GM23338 (cell line): ENCODE results near the gene ADAMTS17.

Source experiments
- CTCF ChIP-seq, 2 experiments: fragments of 200-600 bp in 1 of 2; sonication (generic) in 1 of 2; conservative IDR thresholded peaks; 2 replicates each; pipeline versions ENCODE4 v1.5.1 to v1.6.1; 2016 to 2017; ENCODE audit warnings: antibody characterized with exemption in 2 of 2, low read depth in 2 of 2, mild to moderate bottlenecking in 2 of 2, moderate library complexity in 1 of 2
- ETS1 ChIP-seq: IDR thresholded peaks from 2 replicates; pipeline ENCODE4 v1.6.1; 2016; ENCODE audit warnings: antibody characterized with exemption
- EZH2 ChIP-seq: fragments of 200-600 bp; sonication (generic); IDR thresholded peaks from one replicate; pipeline ENCODE4 v1.8.0; 2017; ENCODE audit warnings: antibody characterized with exemption, mild to moderate bottlenecking, low read depth; ENCODE audit not compliant: unreplicated experiment
- NANOG ChIP-seq: IDR thresholded peaks from 2 replicates; pipeline ENCODE4 v1.6.1; 2016; ENCODE audit warnings: antibody characterized with exemption, borderline replicate concordance
- POLR2AphosphoS5 ChIP-seq: IDR thresholded peaks from 2 replicates; pipeline ENCODE4 v1.6.1; 2016; ENCODE audit warnings: antibody characterized with exemption, low read depth
- REST ChIP-seq: IDR thresholded peaks from one replicate; pipeline ENCODE4 v1.6.1; 2018; ENCODE audit warnings: antibody characterized with exemption; ENCODE audit not compliant: unreplicated experiment

- TF ChIP-seq CTCF (conservative IDR thresholded peaks at IDR 0.05; ENCODE audit: low read depth in 2 of 2) (peak; percentile 13 to 33; a peak in 2 of 4 replicates), POLR2AphosphoS5 (no peak), EZH2 (no peak), REST (no peak), NANOG (no peak), ETS1 (no peak)
Measured at GRCh38 chr15:100129677-100130076, 212.1 kb downstream of the ADAMTS17 start.
